NCI-H510A (cell line): ENCODE data around the gene CAPZA2.
A peak's percentile ranks its signal among the peaks of the same experiment; 100 is the strongest.
"Not testable (repeated sequence)": the region's sequence is repeated elsewhere in the genome, so short reads cannot be mapped to it uniquely, and the experiment has no call there.

Source experiments
- DNase-seq: peaks from one replicate; lab custom pipeline; 2025; lab: John Stamatoyannopoulos, UW

The CAPZA2 gene

DNA sequence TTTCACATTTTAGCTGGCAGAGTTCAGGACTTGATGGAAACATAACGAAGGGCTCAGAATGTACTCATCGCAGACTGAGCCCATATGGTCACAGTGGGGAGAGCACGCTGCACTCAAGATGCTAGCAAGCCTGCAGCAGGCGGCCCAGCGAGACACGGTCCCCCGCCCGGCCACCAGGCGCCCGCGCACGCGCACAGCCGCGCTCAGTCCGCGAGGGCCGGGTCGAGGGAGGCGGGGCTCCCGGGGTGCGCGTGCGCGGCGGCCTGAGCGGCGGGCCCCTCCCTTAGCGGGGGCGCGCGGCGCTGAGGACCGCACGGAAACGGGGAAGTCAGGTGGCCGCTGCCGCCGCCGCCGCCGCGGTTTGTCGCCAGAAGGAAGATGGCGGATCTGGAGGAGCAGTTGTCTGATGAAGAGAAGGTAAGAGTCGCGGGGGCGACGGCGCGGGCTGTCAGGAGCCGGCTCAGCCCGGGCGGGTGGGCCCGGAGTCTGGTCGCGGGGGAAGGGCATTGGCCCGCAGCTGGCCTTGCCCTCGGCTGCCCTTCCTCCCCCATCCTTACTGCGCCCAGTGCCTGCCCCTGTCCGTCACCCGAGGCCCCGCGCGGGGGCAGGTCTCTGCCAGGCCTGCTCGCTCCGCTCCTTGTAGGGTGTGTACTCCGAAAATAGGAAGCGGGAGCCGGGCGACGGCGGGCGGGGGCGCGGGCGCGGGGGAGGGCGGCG lies at the start of gene CAPZA2:
TSS of gene CAPZA2 (plus strand) at position 354 of the 717 bp plus-strand sequence. CDS start at position 379, 25 bp downstream.
- DNase-seq, result peak; percentile 74

DNA sequence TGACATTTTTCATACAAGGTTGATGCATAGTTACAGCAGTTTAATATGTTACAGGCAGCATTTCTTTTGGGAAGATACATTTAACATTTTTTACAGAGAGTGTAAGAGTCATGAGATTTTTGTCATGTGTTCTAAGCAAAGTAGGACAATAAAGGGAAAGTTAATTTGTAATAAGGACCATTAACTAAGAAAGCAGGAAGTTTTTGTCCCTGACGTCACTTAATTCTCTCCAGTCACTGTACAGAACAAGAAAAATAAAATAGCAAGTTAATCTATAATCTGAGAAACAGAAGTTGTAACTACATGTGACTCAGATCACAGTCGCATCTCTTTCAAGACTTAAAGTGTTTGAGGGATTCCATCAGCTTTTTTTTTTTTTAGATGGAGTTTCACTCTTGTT lies 49.5 kb upstream of the CAPZA2 start:
- no peak for DNase-seq

DNA sequence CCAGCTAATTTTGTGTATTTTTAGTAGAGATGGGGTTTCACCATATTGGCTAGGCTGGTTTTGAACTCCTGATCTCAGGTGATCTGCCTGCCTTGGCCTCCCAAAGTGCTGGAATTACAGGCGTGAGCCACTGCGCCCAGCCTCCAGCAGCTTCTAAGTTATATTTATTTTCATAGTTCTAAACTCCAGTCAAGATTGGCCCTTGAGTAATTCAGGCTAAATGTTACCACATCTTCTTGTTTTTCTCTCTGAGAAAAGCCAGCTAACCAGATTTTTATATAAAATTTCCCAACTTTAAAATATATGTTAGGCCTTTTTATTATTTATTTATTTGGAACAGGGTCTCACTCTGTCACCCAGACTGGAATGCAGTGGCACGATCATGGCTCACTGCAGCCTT lies 49.0 kb upstream of the CAPZA2 start:
- DNase-seq, result not testable (repeated sequence)

DNA sequence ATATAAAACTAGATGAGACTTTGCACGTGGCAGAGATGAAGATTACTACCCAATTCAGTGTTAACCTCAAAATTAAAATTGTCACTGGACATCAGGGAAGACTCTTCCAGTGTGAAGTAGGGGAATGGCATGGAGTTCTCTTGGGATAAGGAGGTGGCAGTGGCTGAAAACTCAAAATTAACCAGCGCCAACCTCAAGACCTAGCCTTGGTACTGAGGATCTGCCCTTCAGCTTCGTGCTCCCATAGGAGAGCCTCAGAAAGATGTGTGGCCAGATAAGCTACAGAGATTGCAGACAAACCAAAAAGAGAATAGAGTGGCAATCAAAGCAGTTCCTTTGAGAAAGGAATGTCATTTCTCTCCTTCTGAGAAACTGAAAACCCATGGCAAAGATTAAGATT lies 47.3 kb upstream of the CAPZA2 start:
- no peak for DNase-seq

DNA sequence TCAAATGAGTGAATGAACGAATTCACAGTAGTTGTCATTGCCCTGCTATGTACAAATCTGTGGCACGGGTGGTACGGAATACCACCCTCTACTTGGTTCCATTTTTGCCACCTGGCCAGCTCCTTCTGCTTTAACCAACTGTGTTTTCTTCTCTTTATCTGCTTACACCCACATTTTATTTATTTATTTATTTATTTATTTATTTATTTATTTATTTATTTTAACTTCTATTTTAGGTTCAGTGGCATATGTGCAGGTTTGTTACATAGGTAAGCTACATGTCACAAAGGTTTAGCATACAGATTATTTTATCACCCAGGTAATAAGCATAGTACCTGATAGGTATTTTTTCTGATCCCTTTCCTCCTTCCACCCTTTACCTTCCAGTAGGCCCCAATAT lies 42.2 kb upstream of the CAPZA2 start:
- no peak for DNase-seq

DNA sequence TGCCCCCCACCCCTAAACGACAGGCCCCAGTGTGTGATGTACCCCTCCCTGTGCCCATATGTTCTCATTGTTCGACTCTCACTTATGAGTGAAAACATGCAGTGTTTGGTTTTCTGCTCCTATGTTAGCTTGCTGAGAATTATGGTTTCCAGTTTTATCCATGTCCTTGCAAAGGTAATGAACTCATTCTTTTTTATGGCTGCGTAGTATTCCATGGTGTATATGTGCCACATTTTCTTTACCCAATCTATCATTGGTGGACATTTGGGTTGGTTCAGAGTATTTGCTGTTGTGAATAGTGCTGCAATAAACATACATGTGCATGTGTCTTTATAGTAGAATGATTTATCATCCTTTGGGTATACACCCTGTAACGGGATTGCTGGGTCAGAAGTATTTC lies 40.7 kb upstream of the CAPZA2 start:
- DNase-seq, result not testable (repeated sequence)

DNA sequence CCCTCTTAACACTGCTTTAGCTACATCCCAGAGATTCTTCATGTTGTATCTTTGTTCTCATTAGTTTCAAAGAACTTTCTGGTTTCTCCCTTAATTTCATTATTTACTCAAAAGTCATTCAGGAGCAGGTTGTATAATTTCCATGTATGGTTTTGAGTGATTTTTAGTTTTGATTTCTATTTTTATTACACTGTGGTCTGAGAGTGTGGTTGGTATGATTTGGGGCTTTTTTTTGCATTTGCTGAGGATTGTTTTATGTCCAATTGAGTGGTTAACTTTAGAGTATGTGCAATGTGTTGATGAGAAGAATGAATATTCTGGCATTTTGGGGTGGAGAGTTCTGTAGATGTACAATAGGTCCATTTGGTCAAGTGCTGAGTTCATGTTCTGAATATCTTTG lies 37.9 kb upstream of the CAPZA2 start:
- DNase-seq, result no peak

DNA sequence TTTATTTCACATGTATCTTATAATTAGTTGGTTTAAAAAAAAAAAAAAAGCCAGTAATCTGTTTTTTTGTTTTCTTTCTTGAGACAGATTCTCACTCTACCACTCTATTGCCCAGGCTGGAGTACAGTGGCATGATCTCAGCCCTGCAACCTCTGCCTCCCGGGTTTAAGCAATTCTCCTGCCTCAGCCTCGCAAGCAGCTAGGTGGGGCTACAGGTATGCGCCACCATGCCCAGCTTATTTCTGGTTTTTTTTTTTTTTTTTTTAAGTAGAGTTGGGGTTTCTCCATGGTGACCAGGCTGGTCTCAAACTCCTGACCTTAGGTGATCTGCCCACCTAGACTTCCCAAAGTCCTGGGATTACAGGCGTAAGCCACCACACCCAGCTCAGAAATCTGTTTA lies 34.1 kb upstream of the CAPZA2 start:
- DNase-seq, result no peak

DNA sequence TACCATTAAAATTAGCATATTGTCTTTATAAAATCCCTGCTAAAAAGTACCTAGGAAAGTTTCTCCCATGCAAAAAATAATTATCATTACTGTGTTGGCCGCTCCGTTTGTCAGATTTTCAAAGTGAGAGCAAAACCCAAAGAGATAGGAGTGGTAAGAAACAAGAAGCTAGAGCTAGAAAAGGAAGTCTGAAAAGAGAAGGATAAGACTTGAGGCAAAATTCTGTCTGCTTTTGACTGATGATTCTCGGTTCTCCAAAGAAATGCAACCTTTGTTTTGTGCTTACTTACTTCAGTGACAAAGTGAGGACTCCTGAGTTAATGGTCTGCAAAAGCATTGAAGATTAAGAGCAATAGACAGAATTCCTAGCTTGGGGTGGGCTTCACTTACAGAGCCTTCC lies 33.3 kb upstream of the CAPZA2 start:
- no peak for DNase-seq

DNA sequence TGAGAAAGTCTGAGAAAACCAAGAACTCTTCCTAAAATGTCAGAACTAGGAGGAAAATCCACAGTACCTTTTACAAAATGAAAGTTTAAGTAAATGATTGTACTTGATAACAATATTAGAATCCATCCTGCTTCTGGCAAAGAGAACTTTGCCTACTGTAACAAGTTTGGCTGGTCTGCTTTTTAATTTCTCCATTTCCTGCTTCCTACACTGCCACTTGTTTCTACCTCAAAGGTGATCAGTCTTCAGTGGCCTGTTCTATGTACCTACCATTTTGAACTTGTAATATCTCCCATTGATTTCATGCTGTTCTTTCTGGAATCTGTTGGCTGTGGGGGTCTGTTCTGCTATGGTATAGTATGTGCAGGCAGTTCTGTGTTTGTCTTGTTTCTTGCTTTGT lies 32.9 kb upstream of the CAPZA2 start:
- no peak for DNase-seq

DNA sequence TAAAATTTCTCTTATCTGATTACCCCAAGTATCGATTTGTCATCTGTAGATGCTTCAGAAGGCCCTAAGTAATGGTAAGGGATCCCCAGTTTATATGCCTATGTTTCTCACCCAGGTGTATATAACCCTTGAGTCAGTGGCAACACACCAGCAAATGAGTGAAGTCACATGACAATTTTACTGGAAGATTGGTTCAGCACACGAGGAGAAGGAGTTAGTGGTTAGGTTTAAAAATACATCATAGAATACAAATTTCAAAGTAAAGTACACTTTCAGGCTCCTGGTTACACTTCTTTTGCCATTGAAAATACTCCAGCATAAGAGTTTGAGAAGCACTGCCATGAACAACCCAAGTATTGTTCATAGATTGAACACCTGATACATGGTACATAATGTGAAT lies 29.7 kb upstream of the CAPZA2 start:
- DNase-seq, result no peak

DNA sequence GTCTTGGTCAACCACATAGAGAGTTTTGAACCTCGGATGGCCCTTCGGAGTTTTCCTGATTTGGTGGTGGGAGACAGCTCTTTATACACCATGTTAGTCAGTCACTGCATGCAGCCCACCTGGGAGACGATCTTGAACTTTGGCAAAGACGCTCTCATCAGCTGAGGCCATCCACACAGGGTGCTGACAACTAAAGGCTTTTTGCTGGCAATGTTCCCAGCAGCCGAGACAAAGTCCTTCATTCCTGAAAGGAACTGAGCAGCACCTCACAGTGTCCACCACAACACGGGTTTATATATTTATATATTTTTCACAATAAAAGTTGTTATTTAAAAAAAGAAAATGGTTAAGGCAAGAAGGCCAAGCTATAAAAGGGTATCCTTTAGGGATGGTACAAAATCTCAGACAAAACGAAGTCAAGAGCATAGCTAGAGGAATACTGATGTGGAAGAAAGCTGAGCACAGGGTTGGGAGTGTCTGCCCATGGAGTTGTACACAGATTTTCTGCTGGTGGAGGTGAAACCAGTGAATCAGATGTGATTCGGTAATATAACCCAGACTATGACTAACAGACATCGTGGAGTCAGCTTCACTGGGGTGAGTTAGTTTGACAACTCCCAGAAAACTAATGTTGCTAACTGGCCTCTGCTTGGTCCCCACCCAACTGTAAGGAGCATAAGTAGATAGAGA lies 27.4 kb upstream of the CAPZA2 start:
- no peak for DNase-seq

DNA sequence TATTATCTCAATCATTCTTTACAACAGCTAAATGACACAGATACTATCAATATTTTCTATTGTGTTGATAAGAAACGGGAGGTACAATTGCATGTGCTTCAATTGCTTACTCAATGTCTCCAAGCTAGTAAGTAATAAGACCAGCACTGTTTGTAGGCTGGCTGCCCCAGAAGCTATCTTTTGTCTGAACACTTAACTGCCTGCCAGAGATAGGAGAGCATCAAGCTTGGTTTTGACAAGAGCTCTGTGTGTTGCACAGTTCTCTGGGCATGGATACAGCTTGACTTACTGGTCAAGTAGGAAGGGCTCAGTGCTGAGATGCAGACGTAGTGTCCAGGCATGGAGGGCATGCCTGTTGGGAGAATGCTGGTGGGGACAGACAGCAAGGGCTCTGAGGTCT lies 26.3 kb upstream of the CAPZA2 start:
- no peak for DNase-seq

DNA sequence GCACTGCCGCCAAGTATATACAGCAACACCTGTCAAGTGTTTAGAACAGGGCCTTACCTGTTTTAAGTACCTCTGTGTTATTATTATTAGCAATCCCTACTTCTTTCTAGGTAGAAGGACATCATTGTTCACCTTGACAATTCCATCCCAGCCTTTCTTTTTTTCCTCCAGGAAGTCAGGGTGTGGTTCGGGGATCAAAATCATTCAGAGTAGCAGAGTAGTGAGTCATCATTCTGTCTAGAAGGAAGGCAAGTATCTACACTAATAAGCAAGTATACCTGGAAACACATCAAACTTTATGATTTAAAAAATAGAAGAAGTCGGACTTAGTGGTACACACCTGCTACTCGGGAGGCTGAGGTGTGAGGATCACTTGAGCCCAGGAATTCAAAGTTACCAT lies 25.5 kb upstream of the CAPZA2 start:
- no peak for DNase-seq

DNA sequence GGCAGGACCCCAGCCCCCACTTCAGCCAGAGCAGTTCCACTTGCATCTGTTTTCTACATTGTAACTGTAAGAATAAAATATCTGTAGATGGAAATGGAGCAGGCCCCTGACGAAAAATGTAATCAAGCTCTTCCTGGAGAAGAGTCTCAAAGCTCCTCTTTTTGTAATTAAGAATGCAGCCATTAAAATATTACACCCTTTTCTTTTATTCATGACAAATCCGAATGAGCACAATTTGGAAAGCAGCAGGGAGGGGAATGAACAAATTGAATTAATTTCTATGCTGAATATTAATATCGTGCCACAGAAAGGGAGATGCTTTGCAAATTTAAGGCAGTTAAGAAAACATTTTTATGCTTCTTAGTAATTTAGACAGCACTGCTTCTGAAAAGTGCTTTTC lies 24.8 kb upstream of the CAPZA2 start:
- DNase-seq, result no peak

DNA sequence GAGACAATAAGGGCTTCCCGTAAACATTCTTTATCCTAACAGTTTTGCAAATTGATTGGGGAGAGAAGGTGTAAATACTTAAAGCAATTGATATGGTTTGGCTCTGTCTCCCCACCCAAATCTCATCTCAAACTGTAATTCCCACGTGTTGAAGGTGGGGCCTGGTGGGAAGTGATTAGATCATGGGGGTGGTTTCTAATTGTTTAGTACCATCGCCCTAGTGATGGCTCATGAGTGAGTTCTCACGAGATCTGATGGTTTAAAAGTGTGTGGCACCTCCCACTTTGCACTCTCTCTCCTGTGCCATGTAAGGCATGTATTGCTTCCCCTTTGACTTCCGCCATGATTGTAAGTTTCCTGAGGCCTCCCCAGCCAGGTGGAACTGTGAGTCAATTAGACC lies 22.1 kb upstream of the CAPZA2 start:
- no peak for DNase-seq

DNA sequence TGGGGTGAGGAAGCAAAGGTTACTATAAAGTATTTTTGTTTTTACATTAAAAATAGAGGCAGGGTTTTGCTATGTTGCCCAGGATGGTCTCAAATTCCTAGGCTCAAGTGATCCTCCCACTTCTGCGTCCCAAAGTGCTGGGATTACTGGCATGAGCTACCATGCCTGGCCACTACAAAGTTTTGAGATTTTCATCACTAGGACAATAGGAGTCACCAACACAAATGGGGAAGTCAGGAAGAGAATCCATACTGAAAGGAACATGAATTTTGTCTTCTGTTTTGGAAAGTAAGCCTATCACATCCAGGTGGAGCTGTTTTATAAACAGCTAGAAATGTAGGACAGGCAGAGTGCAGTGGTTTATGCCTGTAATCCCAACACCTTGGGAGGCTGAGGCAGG lies 20.0 kb upstream of the CAPZA2 start:
- no peak for DNase-seq

DNA sequence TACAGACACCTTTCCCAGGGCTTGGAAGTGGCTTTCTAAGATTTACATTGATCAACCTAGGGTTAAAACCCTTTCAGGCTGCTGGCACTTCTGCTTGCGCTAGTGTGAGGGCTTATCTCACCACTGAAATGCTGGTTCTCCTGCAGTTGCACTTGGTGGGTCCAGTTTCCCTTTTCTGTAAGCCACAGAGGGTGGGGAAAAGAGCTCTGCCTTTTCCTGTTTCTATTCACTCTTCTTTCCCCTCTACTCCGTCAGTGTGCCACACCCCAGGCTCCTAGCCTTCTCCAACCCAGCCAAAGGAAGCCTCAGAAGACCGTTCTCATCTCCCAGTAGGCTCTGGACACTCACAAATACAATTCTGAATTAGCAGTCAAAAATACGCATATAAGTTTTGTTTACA lies 19.0 kb upstream of the CAPZA2 start:
- no peak for DNase-seq

DNA sequence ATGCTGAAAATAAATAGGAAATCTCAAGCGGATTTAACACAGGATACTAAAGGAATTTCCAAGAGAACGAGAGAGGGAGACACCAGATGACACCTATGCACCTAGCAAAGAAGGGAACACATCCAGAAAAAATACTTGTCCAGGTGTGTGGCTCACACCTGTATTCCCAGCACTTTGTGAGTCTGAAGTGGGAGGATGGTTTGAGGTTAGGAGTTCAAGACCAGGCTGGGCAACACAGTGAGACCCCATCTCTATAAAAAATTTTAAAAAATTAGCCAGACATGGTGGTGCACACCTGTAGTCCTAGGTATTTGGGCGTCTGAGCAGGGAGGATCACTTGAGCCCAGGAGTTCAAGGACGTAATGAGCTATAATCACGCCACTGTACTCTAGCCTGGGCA lies 11.2 kb upstream of the CAPZA2 start:
- DNase-seq, result no peak

DNA sequence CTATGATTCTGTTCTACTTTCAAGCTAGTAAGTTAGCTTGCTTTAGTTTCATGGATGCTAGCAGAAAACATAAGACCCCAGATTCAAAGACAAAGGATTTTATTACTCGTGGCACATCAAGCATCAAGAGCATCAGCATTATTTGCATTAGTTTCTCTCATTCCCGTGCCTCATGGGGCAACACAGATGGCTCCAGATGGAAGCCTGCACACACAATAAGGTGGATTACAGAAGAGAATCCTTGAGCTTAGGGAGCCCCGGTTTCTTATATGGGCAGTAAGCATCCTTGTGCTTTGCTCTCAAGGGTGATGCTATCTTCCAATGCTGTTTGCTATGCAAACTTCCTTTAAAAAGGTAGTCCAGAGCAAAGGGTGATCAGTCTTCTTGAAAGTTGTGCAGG lies 10.7 kb upstream of the CAPZA2 start:
- no peak for DNase-seq

DNA sequence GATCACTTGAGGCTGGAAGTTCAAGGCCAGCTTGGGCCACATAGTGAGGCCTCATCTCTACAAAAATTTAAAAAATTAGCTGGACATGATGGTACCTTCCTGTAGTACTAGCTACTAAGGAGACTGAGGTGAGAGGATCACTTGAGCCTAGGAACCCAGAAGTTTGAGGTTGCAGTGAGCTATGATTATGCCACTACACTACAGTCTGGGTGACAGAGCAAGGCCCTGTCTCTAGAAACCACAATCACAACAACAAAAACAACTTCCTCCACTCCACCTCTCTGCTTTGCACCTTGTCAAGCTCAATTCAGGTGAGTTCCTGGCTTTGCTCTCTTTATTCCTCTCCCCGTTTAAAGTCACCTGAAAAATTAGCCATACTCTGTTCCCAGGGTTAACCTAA lies 8.3 kb upstream of the CAPZA2 start:
- no peak for DNase-seq

DNA sequence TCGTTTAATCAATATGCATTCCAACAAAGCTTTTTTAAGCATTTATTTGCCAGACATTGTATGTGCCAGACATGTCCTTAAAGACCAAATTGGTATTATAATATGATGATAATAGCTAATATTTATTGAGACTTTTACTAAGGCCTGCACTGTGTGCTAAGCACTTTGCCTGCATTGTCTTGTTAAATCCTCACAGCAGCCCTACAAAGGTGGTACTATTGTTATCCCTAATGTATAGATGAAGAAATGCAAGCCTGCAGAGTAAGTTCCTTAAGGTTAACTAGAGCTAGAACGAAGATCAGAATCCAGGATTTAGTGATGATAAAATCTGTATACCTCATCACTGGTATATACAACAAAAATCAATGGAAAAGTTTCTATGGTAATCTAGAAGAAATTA lies 5.3 kb upstream of the CAPZA2 start:
- DNase-seq, result no peak

DNA sequence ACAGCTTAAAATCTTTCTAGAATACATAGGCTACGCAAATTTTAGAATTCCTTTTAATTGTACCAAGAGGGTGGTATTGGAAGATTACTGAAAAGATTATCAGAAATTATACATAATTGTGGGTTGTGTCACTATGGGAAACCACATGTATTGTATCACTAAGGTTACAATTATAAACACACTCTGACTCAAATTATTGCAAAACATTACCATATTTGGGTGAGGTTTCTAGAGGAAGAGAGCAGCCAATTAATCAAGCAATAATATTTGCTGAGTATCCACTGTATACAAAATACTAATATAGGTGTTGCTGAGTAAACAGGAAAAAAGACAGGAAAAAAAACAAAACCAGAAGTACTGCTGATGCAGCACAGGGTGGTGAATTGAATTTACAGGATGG lies 3.1 kb upstream of the CAPZA2 start:
- no peak for DNase-seq

DNA sequence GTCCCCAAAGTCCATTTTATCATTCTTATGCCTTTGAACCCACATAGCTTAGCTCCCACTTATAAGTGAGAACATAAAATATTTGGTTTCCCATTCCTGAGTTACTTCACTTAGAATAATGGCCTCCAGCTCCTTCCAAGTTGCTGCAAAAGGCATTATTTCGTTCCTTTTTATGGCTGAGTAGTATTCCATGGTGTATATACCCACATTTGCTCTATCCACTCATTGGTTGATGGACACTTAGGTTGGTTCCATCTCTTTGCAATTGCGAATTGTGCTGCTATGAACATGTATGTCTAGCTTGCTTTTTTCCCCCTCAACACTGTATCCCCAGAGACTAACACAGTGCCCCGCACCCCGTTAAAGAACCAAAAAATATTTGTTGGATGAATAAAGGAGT lies 670 bp upstream of the CAPZA2 start:
- no peak for DNase-seq
